Esophagus squamous epithelium (tissue), 5 donors: Measurements from ENCODE around the gene SYT3. TPM values are rescaled to one million over a fixed set of nuclear protein-coding genes. Genes with fewer than 3 reads are reported as not detected.

ENCODE experiments used
- DNase-seq: peaks from one replicate; lab custom pipeline; 2025; lab: John Stamatoyannopoulos, UW
- H3K27ac ChIP-seq, 4 donors: fragments of 200-600 bp; sonication (generic); one replicate each; pipeline ENCODE4 v1.5.1; 2016 to 2019; ENCODE audit warnings: mild to moderate bottlenecking in 1 of 4
- H3K27me3 ChIP-seq, 4 donors: fragments of 200-600 bp; sonication (generic); 1 replicate in 3 of 4; 2 replicates in 1 of 4; pipeline versions ENCODE4 v1.5.1 to v1.6.0; 2017 to 2021; ENCODE audit warnings: antibody characterized with exemption in 1 of 4
- H3K36me3 ChIP-seq, 3 donors: fragments of 200-600 bp; sonication (generic); one replicate each; pipeline ENCODE4 v1.5.1; 2016 to 2019
- H3K4me1 ChIP-seq, 3 donors: fragments of 200-600 bp; sonication (generic); one replicate each; pipeline ENCODE4 v1.5.1; 2017 to 2019
- H3K4me3 ChIP-seq, 4 donors: fragments of 200-600 bp; sonication (generic); 1 replicate in 3 of 4; 2 replicates in 1 of 4; pipeline ENCODE4 v1.5.1; 2016 to 2019; ENCODE audit warnings: mild to moderate bottlenecking in 2 of 4, moderate library complexity in 1 of 4
- H3K9me3 ChIP-seq, 3 donors: fragments of 200-600 bp; sonication (generic); one replicate each; pipeline ENCODE4 v1.5.1; 2016 to 2019
- POLR2A ChIP-seq, 4 donors: fragments of 450-650 bp; IDR thresholded peaks; one replicate each; pipeline ENCODE4 v1.6.1; 2017; ENCODE audit warnings: antibody characterized with exemption in 4 of 4, mild to moderate bottlenecking in 4 of 4, moderate library complexity in 3 of 4
- WGBS, 2 donors: methylation state at CpG; one replicate each; pipeline ENCODE4 v1.1.5; 2018; 5-methylcytosine and 5-hydroxymethylcytosine counted together
- intact Hi-C: fragments of 100-400 bp; cut with DNase I; formaldehyde crosslinking; loops from one replicate; pipeline ENCODE4 v1.15.0; 2022
- total RNA-seq, 4 donors: library from RNA; depleted of rRNA; stranded (reverse); fragments of >200 nt; gene quantifications; one replicate each; pipeline ENCODE4 v1.1.0, GENCODE V29; 2016
- TF ChIP-seq, protein P1 (sequence below), 6 experiments: fragments of 450-650 bp in 4 of 6; fragments of 200-600 bp in 2 of 6; sonication (generic) in 2 of 6; IDR thresholded peaks; one replicate each; pipeline ENCODE4 v1.5.1; 2016 to 2019; ENCODE audit warnings: antibody characterized with exemption in 6 of 6, mild to moderate bottlenecking in 4 of 6, moderate library complexity in 4 of 6
- donor health status: DM: yes; HTN: yes; CAD: no.

The SYT3 gene
- total RNA-seq, 4 donors from 2014 or later, result 0.53 to 2.2 TPM; not detected in 2

- WGBS, 2 donors, result 72 to 74% methylated on average over 3 to 5 of the region's 5 CpGs
- TF ChIP-seq POLR2A (IDR thresholded peaks at IDR 0.05), result no peak
- TF ChIP-seq, protein P1, sequence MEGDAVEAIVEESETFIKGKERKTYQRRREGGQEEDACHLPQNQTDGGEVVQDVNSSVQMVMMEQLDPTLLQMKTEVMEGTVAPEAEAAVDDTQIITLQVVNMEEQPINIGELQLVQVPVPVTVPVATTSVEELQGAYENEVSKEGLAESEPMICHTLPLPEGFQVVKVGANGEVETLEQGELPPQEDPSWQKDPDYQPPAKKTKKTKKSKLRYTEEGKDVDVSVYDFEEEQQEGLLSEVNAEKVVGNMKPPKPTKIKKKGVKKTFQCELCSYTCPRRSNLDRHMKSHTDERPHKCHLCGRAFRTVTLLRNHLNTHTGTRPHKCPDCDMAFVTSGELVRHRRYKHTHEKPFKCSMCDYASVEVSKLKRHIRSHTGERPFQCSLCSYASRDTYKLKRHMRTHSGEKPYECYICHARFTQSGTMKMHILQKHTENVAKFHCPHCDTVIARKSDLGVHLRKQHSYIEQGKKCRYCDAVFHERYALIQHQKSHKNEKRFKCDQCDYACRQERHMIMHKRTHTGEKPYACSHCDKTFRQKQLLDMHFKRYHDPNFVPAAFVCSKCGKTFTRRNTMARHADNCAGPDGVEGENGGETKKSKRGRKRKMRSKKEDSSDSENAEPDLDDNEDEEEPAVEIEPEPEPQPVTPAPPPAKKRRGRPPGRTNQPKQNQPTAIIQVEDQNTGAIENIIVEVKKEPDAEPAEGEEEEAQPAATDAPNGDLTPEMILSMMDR (IDR thresholded peaks at IDR 0.05), result no peak
- Histone ChIP-seq H3K27me3 (peaks cover 0 to 75% (median 3%) of the 10 kb centered on the region in 4 donors), H3K36me3 (no peaks in the 10 kb centered on the region), H3K4me3 (no peak overlapping the region), H3K4me1 (peaks cover 0 to 14% (median 0%) of the 10 kb centered on the region in 3 donors), H3K9me3 (peaks cover 0 to 23% (median 0%) of the 10 kb centered on the region in 3 donors), H3K27ac (no peak overlapping the region)
- intact Hi-C loops, result no loop called here
- no peak for DNase-seq
These were observed 3.2 kb downstream of the SYT3 start for GRCh38 chr19:50636317-50637085.

DNA sequence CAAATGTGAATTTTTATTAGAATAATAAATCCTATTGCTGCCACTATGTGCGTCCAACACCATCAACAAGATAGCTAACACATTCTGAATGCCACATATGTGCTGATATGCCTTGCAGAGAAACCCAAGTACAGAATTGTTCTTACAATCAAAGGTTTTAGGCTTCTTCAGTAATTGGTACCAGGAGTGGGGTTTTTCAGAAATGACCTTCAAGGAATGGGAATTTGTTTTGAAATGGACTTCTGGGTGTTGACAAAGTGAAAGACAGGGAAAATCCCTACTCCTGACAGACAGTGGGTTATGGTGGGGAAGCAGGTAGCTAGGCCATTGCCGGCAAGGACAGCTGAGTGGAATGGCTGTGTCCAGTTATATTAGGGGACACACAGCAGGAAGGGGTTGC, 5.7 kb downstream of the SYT3 start:
- no peak for TF ChIP-seq POLR2A (IDR thresholded peaks at IDR 0.05)
- TF ChIP-seq, protein P1 (IDR thresholded peaks at IDR 0.05), result no peak
- intact Hi-C loops, result no loop called here
- 94 to 95% methylated on average over 2 of the region's 2 CpGs for WGBS, 2 donors
- Histone ChIP-seq H3K4me1 (peaks cover 0 to 3% (median 0%) of the 10 kb centered on the region in 3 donors), H3K27ac (no peak overlapping the region), H3K9me3 (peaks cover 0 to 23% (median 0%) of the 10 kb centered on the region in 3 donors), H3K27me3 (peaks cover 0 to 69% (median under 1%) of the 10 kb centered on the region in 4 donors), H3K36me3 (no peaks in the 10 kb centered on the region), H3K4me3 (no peak overlapping the region)
- no peak for DNase-seq

GRCh38 chr19:50633359-50633758, 6.3 kb downstream of the SYT3 start:
- intact Hi-C loops, result no loop called here

GRCh38 chr19:50632151-50632835, 7.4 kb downstream of the SYT3 start:
- WGBS, 2 donors, result 62 to 77% methylated on average over 7 to 13 of the region's 20 CpGs
- no peak overlapping the region for H3K27ac ChIP-seq
- H3K4me3 ChIP-seq, result no peak overlapping the region
- H3K4me1 ChIP-seq, result no peaks in the 10 kb centered on the region
- intact Hi-C loops, result no loop called here
- H3K27me3 ChIP-seq, result peaks cover 0 to 53% (median 0%) of the 10 kb centered on the region in 4 donors
- DNase-seq, result no peak
- peaks cover 0 to 23% (median 0%) of the 10 kb centered on the region in 3 donors for H3K9me3 ChIP-seq
- H3K36me3 ChIP-seq, result no peaks in the 10 kb centered on the region
- no peak for TF ChIP-seq POLR2A (IDR thresholded peaks at IDR 0.05)
- TF ChIP-seq, protein P1 (IDR thresholded peaks at IDR 0.05), result no peak

More at GRCh38 chr19:50633359-50633758, 6.3 kb downstream of the SYT3 start:
- H3K36me3 ChIP-seq, result no peaks in the 10 kb centered on the region
- no peak overlapping the region for H3K27ac ChIP-seq
- 65 to 88% methylated on average over 2 of the region's 2 CpGs for WGBS, 2 donors
- DNase-seq, result no peak
- H3K9me3 ChIP-seq, result peaks cover 0 to 23% (median 0%) of the 10 kb centered on the region in 3 donors
- no peaks in the 10 kb centered on the region for H3K4me1 ChIP-seq
- TF ChIP-seq POLR2A (IDR thresholded peaks at IDR 0.05), result no peak
- TF ChIP-seq, protein P1 (IDR thresholded peaks at IDR 0.05), result no peak
- H3K27me3 ChIP-seq, result peaks cover 0 to 63% (median 0%) of the 10 kb centered on the region in 4 donors
- H3K4me3 ChIP-seq, result no peak overlapping the region

DNA sequence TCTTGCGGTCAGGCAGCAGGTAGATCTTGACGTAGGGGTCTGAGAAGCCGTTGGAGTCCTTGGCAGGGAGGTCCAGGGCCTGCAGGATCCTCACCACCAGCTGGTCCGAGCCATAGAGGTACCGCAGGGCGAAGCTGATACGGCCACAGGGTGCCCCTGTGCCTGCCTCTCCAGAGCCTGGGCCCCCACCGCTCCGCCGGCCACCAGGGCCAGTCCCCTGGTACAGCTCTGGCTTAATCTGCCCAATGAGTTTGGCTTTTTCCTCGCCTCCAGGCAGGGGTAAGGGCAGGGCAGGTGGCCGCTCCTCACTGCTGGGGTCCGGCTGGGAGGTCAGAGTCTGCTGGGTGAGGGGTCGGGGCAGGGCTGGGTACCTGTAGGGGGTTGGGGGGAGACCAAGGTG, 9.9 kb downstream of the SYT3 start:
- WGBS, 2 donors, result no CpG with 5 or more reads among the region's 14 CpGs
- intact Hi-C loops, result no loop called here
- Histone ChIP-seq H3K9me3 (peaks cover 0 to 17% (median 0%) of the 10 kb centered on the region in 3 donors), H3K27ac (no peak overlapping the region), H3K4me1 (no peaks in the 10 kb centered on the region), H3K36me3 (no peaks in the 10 kb centered on the region), H3K4me3 (no peak overlapping the region), H3K27me3 (peaks cover 0 to 41% (median 0%) of the 10 kb centered on the region in 4 donors)
- DNase-seq, result no peak
- no peak for TF ChIP-seq POLR2A (IDR thresholded peaks at IDR 0.05)
- TF ChIP-seq, protein P1 (IDR thresholded peaks at IDR 0.05), result no peak
